ENCODE data around the gene AATK.

DNA sequence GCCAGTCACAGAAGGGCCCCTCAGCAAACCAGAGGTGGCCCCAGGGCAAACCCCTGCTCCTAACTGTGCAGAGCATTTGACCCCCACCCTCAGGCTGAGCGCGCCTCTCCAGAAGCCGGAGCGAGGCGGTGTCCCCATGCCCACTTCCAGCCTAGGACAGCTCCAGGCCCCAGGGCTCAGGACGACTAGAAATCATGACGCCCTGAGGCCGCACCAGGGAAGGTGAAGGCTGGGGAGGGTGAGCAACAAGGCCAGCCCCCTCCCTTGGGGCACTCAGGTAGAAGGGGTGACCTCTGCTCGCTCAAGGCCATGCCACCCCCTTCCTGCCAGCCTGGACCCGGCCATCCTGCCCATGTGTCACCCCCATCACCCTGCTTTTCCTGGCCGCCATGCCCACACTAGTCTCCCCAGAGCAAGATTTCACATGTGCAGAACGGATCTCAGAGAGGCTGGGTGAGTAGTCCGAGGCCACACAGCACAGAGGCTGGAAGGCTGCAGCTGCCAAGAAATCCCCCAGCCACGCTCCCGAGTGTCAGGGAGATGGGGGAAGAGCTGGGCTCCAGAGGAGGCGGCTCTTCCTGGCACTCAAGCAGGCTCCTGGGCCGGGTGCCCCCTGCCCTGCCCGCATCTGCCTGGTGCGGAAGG is 2.8 kb downstream of the AATK start:
- TF ChIP-seq, protein P1, sequence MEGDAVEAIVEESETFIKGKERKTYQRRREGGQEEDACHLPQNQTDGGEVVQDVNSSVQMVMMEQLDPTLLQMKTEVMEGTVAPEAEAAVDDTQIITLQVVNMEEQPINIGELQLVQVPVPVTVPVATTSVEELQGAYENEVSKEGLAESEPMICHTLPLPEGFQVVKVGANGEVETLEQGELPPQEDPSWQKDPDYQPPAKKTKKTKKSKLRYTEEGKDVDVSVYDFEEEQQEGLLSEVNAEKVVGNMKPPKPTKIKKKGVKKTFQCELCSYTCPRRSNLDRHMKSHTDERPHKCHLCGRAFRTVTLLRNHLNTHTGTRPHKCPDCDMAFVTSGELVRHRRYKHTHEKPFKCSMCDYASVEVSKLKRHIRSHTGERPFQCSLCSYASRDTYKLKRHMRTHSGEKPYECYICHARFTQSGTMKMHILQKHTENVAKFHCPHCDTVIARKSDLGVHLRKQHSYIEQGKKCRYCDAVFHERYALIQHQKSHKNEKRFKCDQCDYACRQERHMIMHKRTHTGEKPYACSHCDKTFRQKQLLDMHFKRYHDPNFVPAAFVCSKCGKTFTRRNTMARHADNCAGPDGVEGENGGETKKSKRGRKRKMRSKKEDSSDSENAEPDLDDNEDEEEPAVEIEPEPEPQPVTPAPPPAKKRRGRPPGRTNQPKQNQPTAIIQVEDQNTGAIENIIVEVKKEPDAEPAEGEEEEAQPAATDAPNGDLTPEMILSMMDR (optimal IDR thresholded peaks at IDR 0.05 in 1 of 3, IDR thresholded peaks at IDR 0.05 in 1 of 3, conservative IDR thresholded peaks at IDR 0.05 in 1 of 3; ENCODE audit: extremely low read depth in 1 of 3, insufficient read depth in 2 of 3, low read length in 3 of 3) = no peak
- TF ChIP-seq EZH2 (IDR thresholded peaks at IDR 0.05; ENCODE audit: low read length) = no peak

All from keratinocyte (primary cell).